ENCODE results near the gene AHNAK.

AHNAK gene

DNA sequence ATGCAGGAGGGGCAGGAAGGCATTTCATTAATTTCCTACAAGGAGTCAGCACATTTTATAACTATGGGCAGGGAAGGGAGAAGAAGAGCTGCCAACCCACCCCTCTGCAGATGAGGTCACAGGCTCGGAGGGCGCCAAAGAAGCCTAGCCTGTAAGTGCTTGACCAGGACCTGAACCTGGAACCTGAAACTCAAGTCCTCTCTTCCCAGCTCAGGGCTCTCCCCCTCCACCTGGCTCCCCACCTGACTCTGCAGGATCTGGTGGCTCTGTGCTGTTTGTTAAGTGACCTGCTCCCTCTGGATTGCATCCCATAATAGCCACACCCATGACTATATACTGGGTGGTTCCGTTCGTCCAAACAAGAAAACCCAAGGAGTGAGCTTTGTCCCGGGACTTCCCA lies 100.5 kb downstream of the AHNAK start:
- TF ChIP-seq MYC (IDR thresholded peaks at IDR 0.05; ENCODE audit: low read depth, low read length) = no peak
- no peak for TF ChIP-seq POLR2A (IDR thresholded peaks at IDR 0.05; ENCODE audit: extremely low read depth, insufficient read length)
- TF ChIP-seq, protein P1, sequence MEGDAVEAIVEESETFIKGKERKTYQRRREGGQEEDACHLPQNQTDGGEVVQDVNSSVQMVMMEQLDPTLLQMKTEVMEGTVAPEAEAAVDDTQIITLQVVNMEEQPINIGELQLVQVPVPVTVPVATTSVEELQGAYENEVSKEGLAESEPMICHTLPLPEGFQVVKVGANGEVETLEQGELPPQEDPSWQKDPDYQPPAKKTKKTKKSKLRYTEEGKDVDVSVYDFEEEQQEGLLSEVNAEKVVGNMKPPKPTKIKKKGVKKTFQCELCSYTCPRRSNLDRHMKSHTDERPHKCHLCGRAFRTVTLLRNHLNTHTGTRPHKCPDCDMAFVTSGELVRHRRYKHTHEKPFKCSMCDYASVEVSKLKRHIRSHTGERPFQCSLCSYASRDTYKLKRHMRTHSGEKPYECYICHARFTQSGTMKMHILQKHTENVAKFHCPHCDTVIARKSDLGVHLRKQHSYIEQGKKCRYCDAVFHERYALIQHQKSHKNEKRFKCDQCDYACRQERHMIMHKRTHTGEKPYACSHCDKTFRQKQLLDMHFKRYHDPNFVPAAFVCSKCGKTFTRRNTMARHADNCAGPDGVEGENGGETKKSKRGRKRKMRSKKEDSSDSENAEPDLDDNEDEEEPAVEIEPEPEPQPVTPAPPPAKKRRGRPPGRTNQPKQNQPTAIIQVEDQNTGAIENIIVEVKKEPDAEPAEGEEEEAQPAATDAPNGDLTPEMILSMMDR (IDR thresholded peaks at IDR 0.05; ENCODE audit: low read depth, low read length) = no peak
- TF ChIP-seq, protein P2, sequence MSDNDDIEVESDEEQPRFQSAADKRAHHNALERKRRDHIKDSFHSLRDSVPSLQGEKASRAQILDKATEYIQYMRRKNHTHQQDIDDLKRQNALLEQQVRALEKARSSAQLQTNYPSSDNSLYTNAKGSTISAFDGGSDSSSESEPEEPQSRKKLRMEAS (IDR thresholded peaks at IDR 0.05; ENCODE audit: low read depth, low read length) = no peak
- DNase-seq (ENCODE audit: low read depth) = no peak
- no peak overlapping the region for H3K4me3 ChIP-seq (ENCODE audit: low read depth, low read length)

DNA sequence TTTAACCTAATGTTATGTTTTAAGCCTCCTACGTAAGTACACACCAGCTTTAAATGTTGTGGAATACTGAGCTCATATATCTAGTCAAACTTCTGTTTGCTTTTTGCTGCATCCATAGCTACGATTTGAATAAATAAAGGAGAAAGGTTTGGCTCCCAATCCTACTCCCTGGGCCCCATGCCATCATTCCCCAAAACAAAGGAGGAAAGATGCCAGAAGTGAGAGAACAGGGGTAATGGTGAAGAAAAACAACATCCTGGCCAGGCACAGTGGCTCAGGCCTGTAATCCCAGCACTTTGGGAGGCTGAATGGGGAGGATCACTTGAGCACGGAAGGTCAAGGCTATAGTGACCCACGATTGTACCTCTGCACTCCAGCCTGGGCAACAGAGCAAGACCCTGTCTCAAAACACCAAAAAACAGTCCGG lies 101.3 kb downstream of the AHNAK start:
- TF ChIP-seq POLR2A (IDR thresholded peaks at IDR 0.05; ENCODE audit: extremely low read depth, insufficient read length) (no peak), MYC (IDR thresholded peaks at IDR 0.05; ENCODE audit: low read depth, low read length) (no peak)
- TF ChIP-seq, protein P1 (IDR thresholded peaks at IDR 0.05; ENCODE audit: low read depth, low read length) = no peak
- TF ChIP-seq, protein P2 (IDR thresholded peaks at IDR 0.05; ENCODE audit: low read depth, low read length) = no peak
- H3K4me3 ChIP-seq (ENCODE audit: low read depth, low read length) = no peak overlapping the region
- no peak for DNase-seq (ENCODE audit: low read depth)

DNA sequence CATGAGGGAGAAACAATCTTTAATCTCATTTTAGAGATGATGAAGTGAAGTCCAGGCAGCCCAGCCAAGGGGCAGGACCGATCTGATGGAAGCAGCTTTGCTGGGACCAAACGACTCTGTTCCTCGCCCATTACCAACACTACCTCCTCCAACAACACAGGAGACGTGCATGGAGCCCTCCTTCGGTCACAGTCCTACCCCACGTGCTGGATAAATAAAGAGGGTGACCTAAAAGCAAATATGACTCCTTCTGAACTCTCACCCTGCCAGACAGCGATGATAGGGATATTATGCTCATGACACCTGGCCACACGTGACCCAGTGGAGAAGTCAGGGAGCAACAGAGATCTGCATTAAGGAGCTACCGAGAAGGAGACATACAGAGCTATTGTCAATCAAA lies 101.8 kb downstream of the AHNAK start:
- TF ChIP-seq, protein P1 (IDR thresholded peaks at IDR 0.05; ENCODE audit: low read depth, low read length) = no peak
- H3K4me3 ChIP-seq (ENCODE audit: low read depth, low read length) = no peak overlapping the region
- no peak for DNase-seq (ENCODE audit: low read depth)

DNA sequence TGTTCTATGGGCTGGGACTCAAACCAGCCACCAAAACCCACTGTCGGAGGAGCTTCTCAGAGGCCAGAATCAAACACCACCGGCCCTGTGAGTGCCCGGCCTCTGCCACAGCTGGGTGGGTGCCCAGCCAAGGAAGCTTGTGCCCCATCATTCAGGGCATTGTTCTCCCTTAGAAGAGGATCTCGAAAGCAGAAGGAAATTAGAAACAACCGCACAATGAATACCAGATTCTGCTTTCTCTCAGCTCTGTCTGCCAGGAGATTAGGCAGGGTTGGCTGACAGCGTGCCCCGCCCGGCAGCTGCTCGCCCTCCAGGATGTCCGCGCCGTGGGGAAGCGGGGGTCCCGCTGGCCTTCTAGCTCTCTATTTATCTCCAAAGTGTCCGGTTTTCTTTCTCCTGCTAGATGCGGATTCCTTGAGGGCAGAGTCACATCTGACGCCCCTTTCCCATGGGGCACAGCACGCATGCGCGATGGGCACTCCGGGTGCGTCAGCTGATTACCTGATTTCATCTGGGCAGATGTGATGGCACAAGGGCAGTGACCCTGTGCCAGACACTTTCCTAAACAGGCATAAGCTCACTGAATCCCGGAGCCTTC lies 102.3 kb downstream of the AHNAK start:
- TF ChIP-seq, protein P1 (IDR thresholded peaks at IDR 0.05; ENCODE audit: low read depth, low read length) = no peak
- TF ChIP-seq, protein P2 (IDR thresholded peaks at IDR 0.05; ENCODE audit: low read depth, low read length) = no peak
- TF ChIP-seq MYC (IDR thresholded peaks at IDR 0.05; ENCODE audit: low read depth, low read length) (no peak), POLR2A (IDR thresholded peaks at IDR 0.05; ENCODE audit: extremely low read depth, insufficient read length) (no peak)
- no peak for DNase-seq (ENCODE audit: low read depth)
- H3K4me3 ChIP-seq (ENCODE audit: low read depth, low read length) = no peak overlapping the region

DNA sequence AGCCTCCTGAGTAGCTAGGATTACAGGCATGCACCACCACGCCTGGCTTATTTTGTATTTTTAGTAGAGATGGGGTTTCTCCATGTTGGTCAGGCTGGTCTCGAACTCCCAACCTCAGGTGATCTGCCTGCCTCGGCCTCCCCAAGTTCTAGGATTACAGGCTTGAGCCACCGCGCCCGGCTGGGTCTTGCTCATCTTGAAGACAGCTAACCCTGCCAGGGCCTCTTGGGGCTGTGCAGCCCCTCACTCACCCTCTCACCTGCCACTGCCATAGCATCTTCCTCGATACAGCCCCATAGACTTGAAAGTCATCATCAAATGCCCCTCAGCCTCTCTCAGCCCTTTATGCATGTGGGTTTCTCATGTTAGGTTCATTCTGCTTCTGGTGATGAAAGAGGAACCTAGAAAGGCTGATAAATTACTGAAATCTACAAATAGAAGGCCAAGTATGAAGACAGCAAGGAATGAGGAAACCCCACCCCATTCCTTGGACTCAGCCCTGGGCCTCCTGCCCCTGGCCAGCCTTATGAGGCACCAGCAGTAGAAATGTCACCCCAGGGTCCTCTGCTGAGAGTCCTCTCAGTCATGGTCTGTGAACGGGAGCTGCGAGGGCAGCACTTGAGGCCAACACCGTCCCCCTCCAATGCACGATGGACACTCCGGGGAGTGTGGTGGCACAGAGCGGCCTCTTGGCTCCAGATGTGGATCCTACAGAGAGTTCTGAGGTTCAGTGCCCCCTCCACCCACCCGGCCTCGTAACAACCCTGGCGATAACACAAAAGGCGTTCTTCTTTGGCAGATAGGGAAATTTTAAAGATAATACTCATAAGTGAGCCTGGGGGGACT lies 103.0 kb downstream of the AHNAK start:
- H3K4me3 ChIP-seq (ENCODE audit: low read depth, low read length) = no peak overlapping the region
- TF ChIP-seq POLR2A (IDR thresholded peaks at IDR 0.05; ENCODE audit: extremely low read depth, insufficient read length) (no peak), MYC (IDR thresholded peaks at IDR 0.05; ENCODE audit: low read depth, low read length) (no peak)
- TF ChIP-seq, protein P1 (IDR thresholded peaks at IDR 0.05; ENCODE audit: low read depth, low read length) = no peak
- TF ChIP-seq, protein P2 (IDR thresholded peaks at IDR 0.05; ENCODE audit: low read depth, low read length) = no peak
- no peak for DNase-seq (ENCODE audit: low read depth)
